Heart left ventricle (tissue), 16 donors: Measurements from ENCODE around the gene SLC12A8. TPM values are rescaled to one million over a fixed set of nuclear protein-coding genes. Genes with fewer than 3 reads are reported as not detected.

Experiments used
- ATAC-seq, 4 donors: fragments of 200-7000 bp; cut with Tn5 transposase; one replicate each; pipeline ENCODE4 v1.9.1; 2020 to 2022; ENCODE audit warnings: moderate library complexity in 4 of 4, mild to moderate bottlenecking in 3 of 4, moderate number of reproducible peaks in 1 of 4
- DNase-seq, 5 donors: peaks; one replicate each; pipeline ENCODE4 v3.0.0-alpha.2; 2020
- H3K27ac ChIP-seq, 12 donors: fragments of 200-600 bp; sonication (generic) in 4 of 12; one replicate each; pipeline versions ENCODE4 v1.5.0 to v1.8.0; 2016 to 2022; ENCODE audit warnings: mild to moderate bottlenecking in 2 of 12
- H3K27me3 ChIP-seq, 9 donors: fragments of 200-600 bp; sonication (generic) in 2 of 9; one replicate each; pipeline versions ENCODE4 v1.5.1 to v1.8.0; 2016 to 2022; ENCODE audit warnings: mild to moderate bottlenecking in 3 of 9
- H3K36me3 ChIP-seq, 9 donors: fragments of 200-600 bp; sonication (generic) in 2 of 9; one replicate each; pipeline versions ENCODE4 v1.5.0 to v1.8.0; 2018 to 2022; ENCODE audit warnings: mild to moderate bottlenecking in 2 of 9
- H3K4me1 ChIP-seq, 12 donors: fragments of 200-600 bp; sonication (generic) in 4 of 12; one replicate each; pipeline versions ENCODE4 v1.5.0 to v1.8.0; 2016 to 2022; ENCODE audit warnings: mild to moderate bottlenecking in 3 of 12
- H3K4me3 ChIP-seq, 12 donors: fragments of 200-600 bp; sonication (generic) in 4 of 12; one replicate each; pipeline versions ENCODE4 v1.5.0 to v1.8.0; 2017 to 2022; ENCODE audit warnings: mild to moderate bottlenecking in 9 of 12, moderate library complexity in 4 of 12
- H3K9me3 ChIP-seq, 12 donors: fragments of 200-600 bp; sonication (generic) in 4 of 12; one replicate each; pipeline versions ENCODE4 v1.5.0 to v1.8.0; 2016 to 2022; ENCODE audit warnings: mild to moderate bottlenecking in 1 of 12
- POLR2A ChIP-seq, 2 donors: fragments of 450-650 bp; IDR thresholded peaks; one replicate each; pipeline ENCODE4 v1.6.1; 2017; ENCODE audit warnings: antibody characterized with exemption in 2 of 2, mild to moderate bottlenecking in 2 of 2, moderate library complexity in 2 of 2
- WGBS, 4 donors: extraction: QIAGEN DNeasy Blood & Tissue Kit in 2 of 4; methylation state at CpG; one replicate each; pipeline versions ENCODE4 v1.1.5 to v1.1.7; 2013 to 2018; 5-methylcytosine and 5-hydroxymethylcytosine counted together
- intact Hi-C, 10 donors: fragments of 100-400 bp; cut with DNase I; formaldehyde crosslinking; loops; one replicate each; pipeline versions ENCODE4 v1.11.1 to v1.14.2; 2022
- polyA plus RNA-seq, 2 donors: library from polyadenylated mRNA; stranded (reverse); fragments of 200-250 nt; gene quantifications; one replicate each; pipeline ENCODE4 v1.2.3, GENCODE V29; 2013
- total RNA-seq, 9 donors: library from RNA; depleted of rRNA in 2 of 9; stranded (reverse); fragments of >200 nt in 2 of 9; fragmentation: NEBNext Ultra II Directional in 3 of 9; extraction: Animal tissue kit (Norgen Biotek cat#: 25700) in 3 of 9; gene quantifications; one replicate each; pipeline versions ENCODE4 v1.1.0 to v1.2.4, GENCODE V29; 2016 to 2023
- TF ChIP-seq, protein P1 (sequence below), 12 donors: fragments of 200-600 bp; sonication (generic) in 4 of 12; IDR thresholded peaks; one replicate each; pipeline versions ENCODE4 v1.5.0 to v1.8.0; 2018 to 2022; ENCODE audit warnings: antibody characterized with exemption in 12 of 12, mild to moderate bottlenecking in 5 of 12
- donor health status: ischemic (EF 13 %, LVEDD 7.1; RV severe dilation, severe dysfunction).
- donor health status: healthy with polysubstance abuse.
- donor health status: DM: no; HTN: yes; CAD: no.
- donor health status: DM: no; HTN: no; CAD: no.
- donor health status: ischemic (EF 25% LVEDD 6.9; RV normal size, moderate dysfunction).
- donor health status: ischemic (EF 25% LVEDD 5.7; RV mildly dilated, moderate dysfunction).
- donor health status: healthy.
- donor health status: DM: yes; HTN: yes; CAD: no.
- donor health status: ischemic (EF 35%, LVEDD 5.7; RV mildly dilated, moderate dysfunction).
- donor health status: nonischemic (EF 11% LVEDD 7.7; RV severe dilation, severe dysfunction).
- donor health status: DM: yes; HTN: yes; CAD: no.
- donor health status: PGD.
- donor health status: ischemic (EF 29% LVEDD 5.4; RV normal size, mild dysfunction).
- donor health status: nonischemic (EF 23%, LVEDD 6.1; RV moderate dilation, normal function).

The SLC12A8 gene
- total and polyA plus RNA-seq, 11 donors: 0.09 to 1.9 (median 0.68) TPM; not detected in 3

- no peak overlapping the region for H3K4me3 ChIP-seq
- H3K27ac ChIP-seq: no peak overlapping the region
- no peaks in the 10 kb centered on the region for H3K27me3 ChIP-seq
- H3K4me1 ChIP-seq: peaks cover 0 to 7% (median 0%) of the 10 kb centered on the region in 12 donors
- DNase-seq (no peak), ATAC-seq (no peak)
- intact Hi-C loops: no loop called here
- peaks cover 0 to 41% (median 27%) of the 10 kb centered on the region in 9 donors for H3K36me3 ChIP-seq
- no peak for TF ChIP-seq POLR2A (IDR thresholded peaks at IDR 0.05)
- TF ChIP-seq, protein P1, sequence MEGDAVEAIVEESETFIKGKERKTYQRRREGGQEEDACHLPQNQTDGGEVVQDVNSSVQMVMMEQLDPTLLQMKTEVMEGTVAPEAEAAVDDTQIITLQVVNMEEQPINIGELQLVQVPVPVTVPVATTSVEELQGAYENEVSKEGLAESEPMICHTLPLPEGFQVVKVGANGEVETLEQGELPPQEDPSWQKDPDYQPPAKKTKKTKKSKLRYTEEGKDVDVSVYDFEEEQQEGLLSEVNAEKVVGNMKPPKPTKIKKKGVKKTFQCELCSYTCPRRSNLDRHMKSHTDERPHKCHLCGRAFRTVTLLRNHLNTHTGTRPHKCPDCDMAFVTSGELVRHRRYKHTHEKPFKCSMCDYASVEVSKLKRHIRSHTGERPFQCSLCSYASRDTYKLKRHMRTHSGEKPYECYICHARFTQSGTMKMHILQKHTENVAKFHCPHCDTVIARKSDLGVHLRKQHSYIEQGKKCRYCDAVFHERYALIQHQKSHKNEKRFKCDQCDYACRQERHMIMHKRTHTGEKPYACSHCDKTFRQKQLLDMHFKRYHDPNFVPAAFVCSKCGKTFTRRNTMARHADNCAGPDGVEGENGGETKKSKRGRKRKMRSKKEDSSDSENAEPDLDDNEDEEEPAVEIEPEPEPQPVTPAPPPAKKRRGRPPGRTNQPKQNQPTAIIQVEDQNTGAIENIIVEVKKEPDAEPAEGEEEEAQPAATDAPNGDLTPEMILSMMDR (IDR thresholded peaks at IDR 0.05): no peak
- WGBS, 4 donors: 69 to 76% (median 75%) methylated on average over 6 of the region's 6 CpGs
- no peaks in the 10 kb centered on the region for H3K9me3 ChIP-seq
Observed at GRCh38 chr3:125236331-125236903, 23.9 kb upstream of the SLC12A8 start.

- H3K9me3 ChIP-seq: no peaks in the 10 kb centered on the region
- DNase-seq (no peak), ATAC-seq (no peak)
- 96 to 100% (median 97%) methylated on average over 1 of the region's 1 CpG for WGBS, 4 donors
- intact Hi-C loops: no loop called here
- H3K27me3 ChIP-seq: no peaks in the 10 kb centered on the region
- H3K4me1 ChIP-seq: no peaks in the 10 kb centered on the region
- H3K36me3 ChIP-seq: peaks cover 0 to 43% (median 27%) of the 10 kb centered on the region in 9 donors
- no peak overlapping the region for H3K4me3 ChIP-seq
- no peak for TF ChIP-seq POLR2A (IDR thresholded peaks at IDR 0.05)
- TF ChIP-seq, protein P1 (IDR thresholded peaks at IDR 0.05): no peak
- no peak overlapping the region for H3K27ac ChIP-seq
Observed at GRCh38 chr3:125234831-125235230, 22.3 kb upstream of the SLC12A8 start.

DNA sequence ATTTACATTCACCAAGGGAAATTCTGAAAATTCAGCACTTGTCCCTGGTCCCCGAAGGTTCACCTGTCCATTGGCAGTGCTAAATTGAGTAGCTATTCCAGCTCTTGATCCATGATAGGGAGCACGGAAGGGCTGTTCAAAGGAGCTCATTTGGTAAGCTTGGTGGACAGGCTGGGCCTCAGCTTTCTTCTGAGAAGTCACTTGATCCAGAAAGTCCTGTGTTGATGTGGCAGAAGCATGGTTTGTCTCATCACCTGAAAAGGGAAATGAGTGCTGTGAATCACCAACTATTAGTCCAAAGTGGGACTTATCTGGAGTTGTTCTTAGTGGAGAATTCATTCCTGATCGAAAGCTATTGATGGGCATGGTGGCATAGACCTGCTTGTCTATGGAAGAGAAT, 19.9 kb upstream of the SLC12A8 start:
- DNase-seq (no peak), ATAC-seq (no peak)
- H3K4me3 ChIP-seq: no peak overlapping the region
- 94 to 97% (median 95%) methylated on average over 3 of the region's 3 CpGs for WGBS, 4 donors
- peaks cover 0 to 4% (median 0%) of the 10 kb centered on the region in 12 donors for H3K4me1 ChIP-seq
- H3K36me3 ChIP-seq: peaks cover 0 to 49% (median 37%) of the 10 kb centered on the region in 9 donors
- intact Hi-C loops: no loop called here
- TF ChIP-seq POLR2A (IDR thresholded peaks at IDR 0.05): no peak
- TF ChIP-seq, protein P1 (IDR thresholded peaks at IDR 0.05): no peak
- H3K27me3 ChIP-seq: no peaks in the 10 kb centered on the region
- H3K9me3 ChIP-seq: no peaks in the 10 kb centered on the region
- no peak overlapping the region for H3K27ac ChIP-seq

- peaks cover 0 to 49% (median 41%) of the 10 kb centered on the region in 9 donors for H3K36me3 ChIP-seq
- no peak overlapping the region for H3K4me3 ChIP-seq
- TF ChIP-seq, protein P1 (IDR thresholded peaks at IDR 0.05): no peak
- TF ChIP-seq POLR2A (IDR thresholded peaks at IDR 0.05): no peak
- H3K9me3 ChIP-seq: no peaks in the 10 kb centered on the region
- no peak for ATAC-seq
- no peaks in the 10 kb centered on the region for H3K27me3 ChIP-seq
- peaks cover 0 to 4% (median 0%) of the 10 kb centered on the region in 12 donors for H3K4me1 ChIP-seq
- no peak for DNase-seq
- H3K27ac ChIP-seq: no peak overlapping the region
- 83 to 89% (median 86%) methylated on average over 3 of the region's 3 CpGs for WGBS, 4 donors
- intact Hi-C loops: no loop called here
Observed at GRCh38 chr3:125231895-125232294, 19.3 kb upstream of the SLC12A8 start.
